NCI-H1436 treated with DMSO at 0.1 percent for 48 hours (cell line): ENCODE results near the gene CHST10.
"Not testable (repeated sequence)": the region's sequence is repeated elsewhere in the genome, so short reads cannot be mapped to it uniquely, and the experiment has no call there.

ENCODE experiments used
- DNase-seq: peaks from one replicate; lab custom pipeline; 2025; lab: John Stamatoyannopoulos, UW

CHST10 gene

DNA sequence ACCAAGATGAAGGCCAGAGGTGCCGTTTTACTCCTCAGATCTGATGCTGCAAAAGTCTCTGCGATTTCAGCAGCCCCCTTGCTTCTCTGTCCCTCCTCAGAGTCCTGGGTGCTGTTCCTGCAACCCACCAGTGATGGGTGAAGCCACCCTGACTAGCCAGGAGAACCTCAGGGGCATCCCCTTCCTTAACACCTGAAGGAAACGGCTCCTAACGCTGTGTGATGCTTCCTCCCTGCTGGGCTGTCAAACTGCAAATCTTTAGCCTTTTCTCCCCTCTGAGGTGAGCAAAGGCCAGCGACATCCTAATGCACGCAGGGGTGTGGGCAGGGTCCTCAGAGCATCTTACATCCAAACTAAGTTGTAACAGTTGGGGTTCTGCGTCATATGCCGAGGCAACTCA lies 24.8 kb downstream of the CHST10 start:
- DNase-seq = no peak

DNA sequence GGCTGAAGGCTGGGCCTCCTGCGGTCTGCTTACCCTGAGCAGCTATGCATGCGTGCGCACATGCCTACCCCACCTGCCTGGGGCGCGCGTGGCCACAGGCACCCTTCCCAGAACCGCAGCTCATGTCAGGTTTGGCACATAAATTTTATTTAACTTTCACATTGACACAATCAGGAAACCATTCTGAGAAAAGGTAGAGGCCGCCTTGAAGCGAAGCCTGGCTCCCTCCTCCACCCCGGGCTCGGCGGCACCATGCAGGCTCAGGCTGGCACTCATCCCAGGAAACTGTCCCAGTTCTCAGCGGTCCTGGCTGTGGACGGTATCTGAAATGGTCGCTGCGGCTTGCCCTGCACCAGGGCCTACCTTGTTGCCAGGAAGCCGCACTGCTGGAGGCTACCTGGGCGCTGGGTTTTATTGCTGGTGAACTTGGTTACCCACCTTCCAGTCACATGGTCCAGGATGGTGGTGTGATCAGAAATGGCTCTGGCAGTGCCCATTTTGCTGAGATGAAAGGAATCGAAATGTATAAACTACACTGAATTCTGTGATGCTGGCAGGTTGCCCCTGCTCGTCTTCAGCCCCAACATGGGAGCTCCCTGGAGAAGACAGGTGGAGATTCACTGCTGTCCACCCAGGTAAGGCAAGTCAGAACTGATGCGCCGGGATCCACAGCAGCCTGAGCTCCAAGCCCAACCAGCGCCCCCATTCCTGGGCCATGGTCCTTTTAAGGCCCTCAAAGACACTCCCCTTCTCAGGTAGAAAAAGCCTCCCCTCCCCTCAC lies 25.5 kb downstream of the CHST10 start:
- DNase-seq = no peak

DNA sequence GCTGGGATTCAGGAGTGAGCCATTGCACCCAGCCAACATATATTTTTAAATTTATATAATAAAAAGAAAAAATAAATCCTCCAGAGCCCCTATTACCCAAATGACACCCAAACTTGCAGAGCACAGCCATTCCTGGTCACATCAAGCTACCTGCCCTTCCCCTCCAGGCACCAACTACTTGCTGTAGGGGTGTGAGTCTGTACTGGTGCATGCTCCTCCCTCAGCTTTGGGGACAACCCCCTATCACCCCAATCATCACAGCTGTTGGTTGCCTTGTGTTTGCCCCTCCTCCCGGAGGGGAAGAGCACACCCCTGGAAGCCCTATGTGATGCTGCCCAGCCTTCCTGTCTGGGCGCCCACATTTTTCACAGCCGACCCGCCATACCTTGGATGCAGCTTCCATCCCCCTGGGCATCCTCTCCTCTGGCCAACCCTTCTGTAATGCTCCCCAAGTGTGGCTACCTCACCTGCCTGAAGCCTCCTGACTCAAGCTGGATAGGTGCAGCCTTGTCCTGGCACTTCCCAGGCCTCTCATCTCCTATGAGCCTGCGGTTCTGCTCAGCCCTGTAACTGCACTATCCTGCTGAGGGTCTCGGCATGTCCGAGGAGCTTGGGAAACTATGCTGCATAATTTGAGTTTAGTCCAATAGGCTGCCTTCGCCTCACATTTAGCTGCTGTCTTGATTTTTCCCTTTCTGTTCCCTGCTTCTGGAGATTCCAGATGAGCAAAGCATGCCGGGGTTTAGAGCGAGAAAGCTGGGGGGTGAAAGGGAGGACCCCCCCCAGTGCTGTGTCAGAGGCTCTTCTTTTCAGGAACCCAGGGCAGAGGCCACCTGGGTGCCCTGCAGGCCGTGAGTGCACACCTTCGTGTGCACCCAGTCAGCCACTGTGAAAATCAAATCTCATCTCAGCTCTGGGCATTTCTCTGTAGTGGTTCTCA lies 27.2 kb downstream of the CHST10 start:
- DNase-seq = no peak

DNA sequence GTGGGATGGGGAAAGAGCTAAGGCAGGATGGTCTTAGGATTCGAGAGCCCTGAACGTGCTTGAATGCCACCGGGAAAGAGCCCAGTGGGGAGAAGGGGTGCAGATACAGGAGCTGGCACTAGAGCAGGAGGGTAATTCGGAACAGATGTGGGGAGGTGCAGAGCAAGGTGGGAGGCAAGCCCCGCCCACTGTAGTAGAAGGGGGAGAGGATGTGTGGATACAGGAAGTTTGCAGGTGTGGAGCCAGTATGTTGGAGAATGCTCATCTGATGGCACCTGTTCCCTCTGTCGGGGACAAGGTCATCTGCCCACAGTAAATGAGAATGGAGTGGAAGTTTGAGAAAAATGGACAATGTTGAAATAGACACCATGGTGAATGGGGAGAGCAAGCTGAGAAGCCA lies 28.8 kb downstream of the CHST10 start:
- DNase-seq = no peak

DNA sequence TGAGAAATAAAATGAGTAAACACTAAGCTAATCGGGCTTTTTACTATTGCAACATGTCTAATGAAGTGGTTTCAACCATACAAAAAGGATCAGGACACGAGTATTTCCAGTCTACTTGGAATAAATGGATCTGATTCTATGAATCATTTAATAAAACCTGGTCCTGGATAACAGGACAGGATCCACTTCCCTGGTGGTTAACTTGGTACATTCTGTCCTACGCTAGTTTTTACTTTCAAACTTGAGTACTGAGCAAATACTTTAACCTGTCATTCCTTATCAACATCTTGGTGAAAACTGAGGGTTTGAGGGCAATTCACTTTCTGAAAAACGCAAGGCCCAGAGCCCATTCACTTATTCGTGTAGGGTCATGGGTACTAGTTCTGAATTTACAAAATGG lies 33.5 kb downstream of the CHST10 start:
- DNase-seq = no peak

DNA sequence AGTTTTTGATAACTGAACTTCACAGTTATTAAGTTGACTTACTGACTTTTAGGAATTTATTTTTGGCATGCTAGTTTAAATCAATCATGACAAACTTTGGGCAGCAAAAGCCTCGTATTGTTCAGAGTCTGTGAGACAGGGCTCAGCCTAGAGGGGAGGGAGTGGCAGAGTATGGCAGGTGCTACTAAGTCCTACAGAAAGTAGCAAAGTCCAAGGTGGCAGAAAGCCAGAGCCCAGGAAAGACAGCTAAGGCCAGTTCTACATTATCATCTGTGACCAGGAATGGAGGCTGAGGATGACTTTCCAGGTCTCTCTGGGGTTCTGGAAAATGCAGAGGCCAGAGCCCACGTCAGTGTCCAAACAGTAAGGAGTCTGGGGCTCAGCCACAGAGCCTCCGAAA lies 34.2 kb downstream of the CHST10 start:
- no peak for DNase-seq

DNA sequence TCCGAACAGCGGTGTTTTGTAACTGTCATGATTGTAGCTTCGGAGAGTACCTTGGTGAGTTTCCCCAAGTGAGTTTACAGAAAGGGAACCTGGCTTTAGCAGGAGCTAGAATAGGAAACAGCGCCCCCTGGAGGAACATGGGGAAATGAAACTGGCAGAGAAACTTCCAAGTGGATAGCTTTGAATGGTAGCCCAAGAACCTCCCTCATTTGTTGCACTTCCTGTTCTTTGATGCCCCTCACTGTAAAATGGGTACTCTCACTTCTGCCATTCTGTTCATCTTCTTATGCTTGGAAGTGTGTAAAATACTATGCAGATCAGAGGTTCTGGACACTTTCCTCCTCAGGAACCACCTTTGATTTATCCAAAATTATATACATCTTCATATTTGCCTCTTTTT lies 36.2 kb downstream of the CHST10 start:
- no peak for DNase-seq

DNA sequence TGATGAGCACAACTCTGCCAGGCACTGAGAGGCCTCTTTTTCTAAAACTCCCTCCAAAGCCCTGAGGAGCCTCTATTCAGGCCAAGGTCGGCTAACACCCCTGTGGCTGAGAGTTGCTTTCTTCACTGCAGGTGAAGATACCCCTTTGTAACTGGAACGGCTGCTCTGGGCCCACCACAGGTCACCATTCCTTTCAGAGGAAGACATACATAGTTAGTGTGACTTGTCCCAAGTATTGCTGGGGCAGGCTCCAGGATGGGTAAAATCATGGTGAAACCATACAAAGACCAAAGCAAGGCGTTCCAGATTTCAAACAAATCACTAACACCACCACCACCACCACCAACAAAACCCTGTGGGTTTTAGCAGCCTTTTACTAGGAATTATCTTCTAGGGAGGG lies 36.8 kb downstream of the CHST10 start:
- no peak for DNase-seq

DNA sequence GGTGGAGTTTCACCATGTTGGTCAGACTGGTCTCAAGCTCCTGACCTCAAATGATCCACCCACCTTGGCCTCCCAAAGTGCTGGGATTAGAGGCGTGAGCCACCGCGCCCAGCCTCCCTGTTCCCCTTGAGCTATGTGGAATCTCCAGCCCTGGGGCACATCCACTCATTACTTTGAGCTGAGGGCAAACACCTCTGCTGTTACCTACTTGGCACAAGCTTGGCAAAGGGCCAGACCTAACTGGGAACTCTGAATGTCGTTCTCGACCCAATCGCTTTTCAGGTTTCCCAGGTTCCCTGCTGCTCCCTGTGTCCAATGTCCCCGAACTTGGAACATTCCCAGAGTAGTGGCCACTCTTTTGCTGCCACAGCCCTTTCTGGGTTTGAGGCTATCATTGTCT lies 40.6 kb downstream of the CHST10 start:
- no peak for DNase-seq

DNA sequence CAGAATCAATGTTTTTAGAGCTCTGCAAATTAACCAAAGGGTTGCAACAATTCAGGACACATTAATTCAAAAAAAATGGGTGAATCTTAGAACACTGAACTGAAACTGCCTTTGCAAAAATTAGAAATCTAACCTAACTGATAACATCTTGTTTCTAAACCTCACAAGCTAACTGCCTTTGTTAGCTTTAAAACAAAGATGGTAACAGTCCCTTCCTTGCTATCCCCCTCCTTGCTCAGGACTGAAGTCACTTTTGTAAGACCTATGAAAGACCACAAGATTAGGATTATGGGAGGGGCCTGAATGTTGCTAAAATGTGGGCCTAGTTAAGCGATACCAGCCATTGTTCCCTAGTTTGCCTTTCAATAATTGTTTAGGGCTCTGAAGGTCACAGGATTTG lies 50.3 kb downstream of the CHST10 start:
- DNase-seq = no peak

DNA sequence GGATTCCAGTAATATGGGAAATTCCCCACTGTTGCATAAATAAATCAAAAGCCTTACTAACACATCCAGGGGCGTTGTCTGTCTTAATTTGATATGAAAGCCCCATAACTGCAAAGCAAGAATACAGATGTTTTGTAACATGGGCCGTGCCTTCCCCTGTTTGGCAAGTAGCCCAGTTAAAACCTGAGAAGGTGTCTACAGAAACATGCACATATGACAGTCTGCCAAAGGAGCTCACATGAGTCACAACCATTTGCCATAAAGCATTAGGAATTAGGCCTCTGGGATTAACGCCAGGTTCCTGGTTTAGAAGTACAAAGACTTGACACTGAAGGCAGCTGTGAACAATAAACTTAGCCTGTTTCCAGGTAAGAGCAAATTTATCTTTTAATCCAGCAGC lies 52.0 kb downstream of the CHST10 start:
- no peak for DNase-seq

DNA sequence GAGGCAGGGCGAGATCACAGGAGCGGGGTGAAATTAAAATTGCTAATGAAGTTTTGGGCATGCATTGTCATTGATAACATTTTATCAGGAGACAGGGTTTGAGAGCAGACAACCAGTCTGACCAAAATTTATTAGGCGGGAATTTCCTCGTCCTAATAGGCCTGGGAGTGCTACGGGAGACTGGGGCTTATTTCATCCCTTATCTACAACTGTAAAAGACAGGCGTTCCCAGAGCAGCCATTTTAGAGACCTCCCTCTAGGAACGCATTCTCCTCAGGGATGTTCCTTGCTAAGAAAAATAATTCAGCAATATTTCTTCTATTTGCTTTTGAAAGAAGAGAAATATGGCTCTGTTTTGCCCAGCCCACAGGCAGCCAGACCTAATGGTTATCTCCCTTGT lies 55.2 kb downstream of the CHST10 start:
- DNase-seq = not testable (repeated sequence)

DNA sequence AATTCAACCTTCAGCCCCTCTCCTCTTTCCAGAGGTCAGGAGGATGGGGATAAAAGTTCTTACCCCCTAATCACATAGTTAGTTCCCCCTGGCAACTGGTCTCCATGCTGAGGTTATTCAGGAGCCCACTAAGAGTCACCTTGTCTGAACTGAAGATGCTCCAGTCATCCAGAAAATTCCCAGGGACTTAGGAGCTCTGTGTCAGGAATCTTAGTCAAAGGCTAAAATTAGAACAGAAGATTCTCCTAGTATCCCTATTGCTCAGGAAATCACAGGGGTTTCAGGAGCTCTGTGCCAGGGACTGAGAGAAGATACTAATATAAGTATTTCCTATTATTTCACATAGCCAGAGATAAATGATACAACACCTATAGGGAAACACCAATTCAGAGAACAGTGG lies 57.9 kb downstream of the CHST10 start:
- no peak for DNase-seq

DNA sequence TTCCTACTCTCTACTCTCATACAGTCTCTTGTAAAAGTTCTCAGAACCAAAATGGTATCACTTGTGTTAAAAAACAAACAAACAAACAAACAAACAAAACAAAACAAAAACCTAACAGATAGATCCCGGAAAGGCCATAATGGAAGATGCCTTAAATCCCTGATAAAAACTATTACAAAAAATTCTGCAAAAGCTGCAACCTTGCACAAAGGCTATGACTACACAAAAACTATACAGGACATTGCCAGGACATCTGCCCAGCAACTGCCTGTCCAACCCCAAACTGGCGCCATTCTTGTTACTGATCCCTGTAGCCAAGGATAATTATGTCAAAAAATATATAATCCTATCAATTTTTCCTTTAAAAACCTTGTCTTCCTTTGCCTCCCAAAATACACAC lies 58.9 kb downstream of the CHST10 start:
- DNase-seq = no peak

DNA sequence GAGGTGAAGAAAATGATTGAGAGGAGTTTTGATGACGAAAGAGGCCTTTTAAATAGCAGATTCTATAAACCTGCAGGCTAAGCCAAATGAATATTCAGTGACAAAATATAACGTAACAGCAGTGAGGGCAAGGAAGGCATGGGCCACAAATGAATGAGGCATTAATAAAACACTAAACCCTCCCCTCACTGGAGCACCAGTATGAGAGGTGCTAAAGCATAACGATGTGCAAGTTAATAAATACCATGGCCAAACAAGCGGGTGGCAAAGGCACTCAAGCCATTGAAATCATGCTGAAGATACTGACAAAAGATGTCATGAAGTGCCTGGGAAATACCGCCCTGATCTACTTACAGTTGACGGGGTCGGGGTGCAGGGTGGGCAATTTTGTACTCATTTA lies 64.9 kb downstream of the CHST10 start:
- DNase-seq = no peak

DNA sequence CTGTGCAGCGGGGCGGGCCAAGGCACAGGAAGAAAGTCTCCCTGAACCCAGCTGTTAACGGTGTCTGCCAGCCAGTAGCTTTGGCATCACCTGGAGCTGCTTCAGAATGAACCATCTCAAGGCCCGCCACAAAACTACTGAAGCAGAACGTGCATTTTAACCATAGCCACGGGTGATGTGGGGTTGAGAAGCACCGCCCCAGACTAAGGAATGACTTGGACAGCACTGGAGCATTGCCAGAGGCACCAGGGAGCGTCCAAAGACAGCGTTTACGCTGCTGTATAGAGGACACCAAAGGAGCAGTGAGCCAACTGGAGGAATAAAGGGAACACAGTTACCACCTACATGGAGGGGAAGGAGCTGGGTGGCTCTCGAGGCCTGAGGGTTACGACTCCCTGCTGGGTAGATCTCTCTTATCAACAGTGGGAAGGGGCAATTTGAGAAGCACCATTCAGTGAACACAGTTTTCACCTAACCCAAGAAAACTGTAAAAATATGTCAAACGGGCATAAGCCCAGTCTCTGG lies 66.7 kb downstream of the CHST10 start:
- no peak for DNase-seq

DNA sequence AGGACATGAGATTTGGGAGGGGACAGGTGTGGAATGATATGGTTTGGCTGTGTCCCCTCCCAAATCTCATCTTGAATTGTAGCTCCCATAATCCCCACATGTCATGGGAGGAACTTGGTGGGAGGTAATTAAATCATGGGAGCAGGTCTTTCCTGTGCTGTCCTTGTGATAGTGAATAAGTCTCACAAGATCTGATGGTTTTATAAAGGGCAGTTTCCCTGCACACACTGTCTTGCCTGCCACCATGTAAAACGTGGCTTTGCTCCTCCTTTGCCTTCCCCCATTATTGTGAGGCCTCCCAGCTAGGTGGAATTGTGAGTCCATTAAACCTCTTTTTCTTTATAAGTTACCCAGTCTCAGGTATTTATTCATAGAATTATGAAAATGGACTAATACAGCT lies 72.3 kb downstream of the CHST10 start:
- DNase-seq = not testable (repeated sequence)

DNA sequence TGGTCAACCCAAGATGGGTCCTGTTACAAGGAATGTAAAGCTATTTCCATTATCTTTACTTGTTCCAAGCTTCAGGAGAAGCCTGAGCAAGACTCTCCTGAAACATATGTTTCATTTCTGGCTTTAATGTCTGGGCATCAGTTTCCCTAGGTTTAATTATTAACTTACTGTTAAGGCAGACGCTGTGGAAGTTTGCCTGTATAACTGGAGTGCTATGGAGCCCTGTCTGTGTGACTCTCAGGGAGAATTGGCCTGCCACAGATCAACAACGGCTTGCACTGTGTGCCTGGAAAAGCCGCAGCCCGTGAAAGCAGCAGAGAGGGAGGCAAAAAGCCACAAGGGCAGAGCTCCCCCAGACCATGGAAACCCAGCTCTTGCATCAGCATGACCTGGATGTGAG lies 73.0 kb downstream of the CHST10 start:
- DNase-seq = no peak

DNA sequence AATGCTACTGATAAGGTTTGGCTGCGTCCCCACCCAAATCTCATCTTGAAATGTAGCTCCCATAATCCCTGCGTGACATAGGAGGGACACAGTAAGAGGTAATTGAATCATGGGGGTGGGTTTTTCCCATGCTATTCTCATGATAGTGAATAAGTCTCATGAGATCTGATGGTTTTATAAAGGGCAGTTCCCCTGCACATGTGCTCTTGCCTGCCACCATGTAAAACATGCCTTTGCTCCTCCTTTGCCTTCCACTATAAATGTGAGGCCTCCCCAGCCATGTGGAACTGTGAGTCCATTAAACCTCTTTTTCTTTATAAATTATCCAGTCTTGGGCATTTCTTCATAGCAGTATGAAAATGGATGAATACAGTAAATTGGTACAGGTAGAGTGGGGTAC lies 75.0 kb downstream of the CHST10 start:
- not testable (repeated sequence) for DNase-seq
